ENCODE data around the gene GPSM1.

- TF ChIP-seq CTCF (IDR thresholded peaks at IDR 0.05; ENCODE audit: borderline replicate concordance, extremely low read depth, low read length, poor library complexity, severe bottlenecking) (no peak), EZH2 (IDR thresholded peaks at IDR 0.05; ENCODE audit: borderline replicate concordance, low read depth, low read length, severe bottlenecking) (no peak)
These were observed 70.9 kb downstream of the GPSM1 start for GRCh38 chr9:136398286-136398685.

Data from DND-41 (cell line).